Fibroblast of skin of back (primary cell): ENCODE data around the gene ROBO2. TPM values are rescaled to one million over a fixed set of nuclear protein-coding genes. Genes with fewer than 3 reads are reported as not detected.

Experiments used
- DNase-seq: peaks from one replicate; pipeline ENCODE4 v3.0.0-alpha.2; 2013
- polyA plus RNA-seq, 2 experiments: library from polyadenylated mRNA; unstranded; fragments of 120-200 nt; gene quantifications; one replicate each; pipeline ENCODE4 v1.2.1, GENCODE V29; 2013; ENCODE audit not compliant: insufficient read length in 2 of 2

ROBO2 gene, protein sequence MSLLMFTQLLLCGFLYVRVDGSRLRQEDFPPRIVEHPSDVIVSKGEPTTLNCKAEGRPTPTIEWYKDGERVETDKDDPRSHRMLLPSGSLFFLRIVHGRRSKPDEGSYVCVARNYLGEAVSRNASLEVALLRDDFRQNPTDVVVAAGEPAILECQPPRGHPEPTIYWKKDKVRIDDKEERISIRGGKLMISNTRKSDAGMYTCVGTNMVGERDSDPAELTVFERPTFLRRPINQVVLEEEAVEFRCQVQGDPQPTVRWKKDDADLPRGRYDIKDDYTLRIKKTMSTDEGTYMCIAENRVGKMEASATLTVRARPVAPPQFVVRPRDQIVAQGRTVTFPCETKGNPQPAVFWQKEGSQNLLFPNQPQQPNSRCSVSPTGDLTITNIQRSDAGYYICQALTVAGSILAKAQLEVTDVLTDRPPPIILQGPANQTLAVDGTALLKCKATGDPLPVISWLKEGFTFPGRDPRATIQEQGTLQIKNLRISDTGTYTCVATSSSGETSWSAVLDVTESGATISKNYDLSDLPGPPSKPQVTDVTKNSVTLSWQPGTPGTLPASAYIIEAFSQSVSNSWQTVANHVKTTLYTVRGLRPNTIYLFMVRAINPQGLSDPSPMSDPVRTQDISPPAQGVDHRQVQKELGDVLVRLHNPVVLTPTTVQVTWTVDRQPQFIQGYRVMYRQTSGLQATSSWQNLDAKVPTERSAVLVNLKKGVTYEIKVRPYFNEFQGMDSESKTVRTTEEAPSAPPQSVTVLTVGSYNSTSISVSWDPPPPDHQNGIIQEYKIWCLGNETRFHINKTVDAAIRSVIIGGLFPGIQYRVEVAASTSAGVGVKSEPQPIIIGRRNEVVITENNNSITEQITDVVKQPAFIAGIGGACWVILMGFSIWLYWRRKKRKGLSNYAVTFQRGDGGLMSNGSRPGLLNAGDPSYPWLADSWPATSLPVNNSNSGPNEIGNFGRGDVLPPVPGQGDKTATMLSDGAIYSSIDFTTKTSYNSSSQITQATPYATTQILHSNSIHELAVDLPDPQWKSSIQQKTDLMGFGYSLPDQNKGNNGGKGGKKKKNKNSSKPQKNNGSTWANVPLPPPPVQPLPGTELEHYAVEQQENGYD (N-terminal part only)
- 2.9 TPM for polyA plus RNA-seq (2013, experiment 1 of 2; ENCODE audit: insufficient read length)
- 2.3 TPM for polyA plus RNA-seq (2013, experiment 2 of 2; ENCODE audit: insufficient read length)

DNA sequence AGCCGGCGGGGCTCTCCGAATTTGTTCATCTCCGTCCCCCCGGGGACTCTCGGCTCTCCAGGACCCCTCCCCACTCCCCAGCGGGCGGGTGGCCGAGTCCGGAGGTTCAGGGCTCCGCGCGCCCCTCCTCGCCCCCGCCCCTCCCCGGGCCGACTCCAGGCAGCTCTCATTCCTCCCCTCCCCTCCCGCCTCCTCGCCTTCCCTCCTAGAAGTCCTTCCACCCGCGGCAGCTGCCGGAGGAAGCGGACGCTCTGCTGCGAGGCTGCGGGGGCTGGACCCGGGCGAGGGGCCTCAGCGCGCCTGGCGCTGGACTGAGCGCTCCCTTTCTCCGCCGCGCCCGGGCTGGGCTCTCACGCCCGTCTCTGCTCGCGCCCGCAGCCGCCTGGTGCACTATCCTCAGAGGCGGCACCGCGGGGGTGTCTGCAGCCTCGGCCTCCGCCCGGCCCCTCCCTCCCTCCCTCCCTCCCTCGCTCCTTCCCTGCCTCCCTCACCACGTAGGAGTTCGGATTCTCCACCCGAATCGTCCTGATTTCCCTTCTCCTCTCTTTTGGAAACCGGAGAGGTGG, at the start of gene ROBO2:
Gene ROBO2, plus strand, starts transcription at position 494 of the 566 bp plus-strand sequence. CDS start 687 bp downstream, outside the sequence.
- DNase-seq: peak; percentile 66

DNA sequence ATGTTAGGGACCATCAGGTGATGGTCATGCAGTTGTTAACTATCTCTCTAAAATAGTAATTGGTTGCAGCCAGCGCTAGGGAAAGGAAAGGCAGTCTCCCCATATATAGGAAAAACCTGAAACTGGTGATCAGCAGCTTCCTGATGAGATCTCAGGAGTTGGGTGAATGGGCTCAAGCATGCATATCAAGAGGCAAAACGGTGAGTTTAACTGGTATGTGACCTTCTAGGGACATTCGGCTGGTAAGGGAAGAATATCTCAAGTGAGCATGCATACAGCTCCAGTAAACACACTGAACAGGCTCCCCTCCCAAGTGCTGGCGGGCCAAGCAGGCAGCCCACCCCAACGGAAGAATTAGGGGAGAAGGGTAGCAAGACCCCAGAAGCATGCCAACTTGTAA, 49.3 kb upstream of the ROBO2 start:
- no peak for DNase-seq

DNA sequence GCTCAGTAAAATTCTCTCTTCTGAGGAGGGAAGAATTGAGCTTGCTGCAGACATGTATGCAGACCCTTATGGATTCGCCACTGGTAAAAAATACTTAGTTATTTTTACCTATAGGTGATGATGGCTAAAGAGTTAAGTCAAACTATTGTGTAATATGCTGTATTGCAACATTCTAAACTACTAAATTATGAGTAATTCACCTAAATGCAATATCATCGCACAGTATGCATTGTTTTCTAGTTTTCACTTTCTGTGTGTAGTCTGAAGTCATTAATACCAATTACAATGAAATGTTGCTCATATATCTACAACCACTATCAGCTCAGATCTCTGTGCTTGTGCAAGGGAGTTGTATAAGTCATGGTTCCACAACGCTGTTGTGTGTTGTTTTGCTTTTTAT, 48.7 kb upstream of the ROBO2 start:
- no peak for DNase-seq

DNA sequence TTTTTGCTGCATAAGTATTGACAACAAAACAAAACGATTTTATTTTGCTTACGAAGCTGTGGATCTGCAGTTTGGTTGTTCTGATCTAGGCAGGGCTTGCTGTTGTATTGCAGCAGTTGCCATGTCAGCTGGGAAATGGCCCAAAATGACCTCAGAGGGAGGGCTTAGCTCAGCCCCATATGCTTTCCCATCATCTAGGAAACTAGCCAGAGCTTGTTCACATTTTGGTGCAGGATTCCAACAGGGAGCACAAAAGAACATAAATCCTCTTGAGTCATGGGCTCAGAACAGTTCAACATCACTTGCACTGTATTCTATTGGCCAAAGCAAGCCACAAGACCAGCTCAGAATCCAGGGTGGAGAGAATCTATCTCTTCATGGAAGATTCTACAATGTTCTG, 42.2 kb upstream of the ROBO2 start:
- DNase-seq: peak; percentile 2

DNA sequence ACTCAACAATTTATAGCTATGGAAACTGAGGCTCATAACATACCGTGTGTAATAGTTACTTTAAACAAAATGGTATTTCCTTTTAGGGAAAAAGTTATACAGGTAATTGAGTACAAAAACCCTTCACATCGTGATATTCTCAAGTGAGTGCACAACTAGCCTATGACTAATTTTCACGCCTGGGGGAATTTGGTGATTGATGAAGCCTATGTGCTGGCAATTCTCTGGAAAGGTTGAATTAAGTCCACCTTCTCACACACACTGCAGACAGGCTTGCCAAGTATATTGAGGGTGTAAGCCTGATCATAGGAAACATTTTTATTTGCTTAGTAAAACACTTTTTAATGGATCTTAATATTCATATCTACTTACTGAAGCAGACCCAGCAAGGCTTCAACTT, 41.3 kb upstream of the ROBO2 start:
- no peak for DNase-seq

DNA sequence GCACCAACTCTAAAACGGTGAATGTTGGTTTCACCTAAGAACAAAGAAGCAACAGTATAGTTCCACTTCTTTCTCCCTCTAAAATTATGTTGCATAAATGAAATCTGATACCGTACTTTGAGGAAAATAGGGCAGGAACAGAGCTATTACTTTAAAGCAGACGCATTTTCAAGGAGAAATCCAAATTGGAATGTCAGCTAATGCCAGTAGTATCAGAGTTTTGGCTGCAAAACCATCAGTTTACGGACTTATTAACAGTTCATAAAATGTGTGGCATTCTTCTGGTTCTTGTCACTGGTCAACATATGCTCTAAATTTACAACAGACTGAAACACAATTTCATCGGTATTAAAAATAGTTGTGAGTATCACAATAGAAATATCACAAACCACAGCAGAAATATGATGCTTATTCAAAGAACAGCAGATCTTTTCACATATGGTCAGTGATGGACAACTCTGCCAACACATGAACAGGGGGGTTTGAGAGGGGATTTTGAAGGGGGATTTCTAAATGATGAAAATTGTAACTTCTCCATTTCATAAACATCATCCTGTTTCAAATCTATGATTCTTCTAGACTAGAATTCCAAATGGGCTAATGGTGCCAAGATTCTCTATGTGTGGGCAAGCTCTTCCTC, 38.7 kb upstream of the ROBO2 start:
- no peak for DNase-seq

DNA sequence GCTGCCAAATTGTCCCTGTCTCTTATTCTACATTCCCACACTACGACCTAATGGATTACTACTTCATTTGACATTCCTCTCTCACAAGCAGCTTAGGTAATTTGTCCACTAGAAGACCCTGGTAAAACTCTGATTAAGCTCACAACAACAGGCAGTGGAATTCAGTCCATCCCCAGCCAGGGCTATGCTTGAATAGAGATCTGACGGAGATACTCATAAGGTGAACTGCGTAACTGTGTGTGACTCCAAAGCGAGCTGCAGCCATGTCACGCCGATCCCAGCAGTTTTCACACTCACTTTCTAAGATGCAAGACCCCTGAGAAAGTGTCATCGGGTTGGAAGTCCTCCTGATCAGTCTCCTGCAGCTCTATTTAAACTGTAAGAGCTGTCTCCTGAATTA, 25.7 kb upstream of the ROBO2 start:
- peak; percentile 1 for DNase-seq

DNA sequence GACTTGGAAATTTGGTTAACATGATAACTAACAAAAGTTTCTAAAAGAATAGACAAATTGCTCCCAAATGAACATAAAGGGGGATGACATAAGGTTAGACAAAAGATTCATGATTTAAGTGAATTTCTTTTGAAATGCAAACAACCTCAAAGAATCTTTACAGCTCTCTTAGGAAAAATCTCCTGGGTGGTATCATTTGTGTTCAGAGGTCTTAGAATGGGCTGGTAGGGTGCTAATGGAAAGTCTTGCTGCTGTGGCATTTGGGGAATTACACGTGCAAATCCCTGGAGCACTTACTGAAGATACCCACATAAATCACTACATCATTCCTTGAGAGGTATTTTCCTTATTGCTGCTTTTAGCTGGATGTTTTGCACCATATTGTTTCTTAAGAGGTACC, 14.4 kb upstream of the ROBO2 start:
- DNase-seq: no peak

DNA sequence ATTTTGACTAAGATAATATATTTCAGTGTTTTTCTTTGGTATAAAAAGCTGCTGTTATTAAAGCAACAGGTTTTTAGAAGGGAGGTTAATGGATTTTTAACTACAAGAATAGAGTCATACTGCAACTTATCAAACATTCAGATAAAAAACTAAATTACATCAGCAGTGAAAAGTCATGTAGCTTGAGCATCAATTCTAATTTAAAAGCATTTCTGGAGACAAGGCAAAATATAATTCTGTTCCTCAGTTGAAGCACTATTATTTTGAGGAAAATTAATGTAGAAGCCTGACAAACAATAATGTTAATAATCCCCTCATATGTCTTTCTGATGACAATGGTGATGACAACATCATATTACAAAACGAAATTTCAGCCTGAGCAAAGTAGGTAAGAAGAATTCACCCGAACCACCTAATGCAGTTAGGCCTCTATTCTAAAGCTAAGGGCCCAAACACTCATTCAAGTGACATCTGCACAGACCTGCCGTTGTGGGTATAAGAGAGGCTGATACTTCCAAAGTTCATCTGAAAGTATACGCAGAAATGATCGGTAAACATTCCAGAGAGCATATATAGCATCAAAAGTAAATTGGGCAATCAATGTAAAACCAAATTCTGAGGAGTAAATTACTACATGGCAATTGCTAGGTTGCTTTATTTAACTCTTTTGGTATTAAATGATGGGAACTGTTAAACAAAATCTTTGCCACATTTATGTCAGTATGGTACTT, 12.8 kb upstream of the ROBO2 start:
- no peak for DNase-seq

DNA sequence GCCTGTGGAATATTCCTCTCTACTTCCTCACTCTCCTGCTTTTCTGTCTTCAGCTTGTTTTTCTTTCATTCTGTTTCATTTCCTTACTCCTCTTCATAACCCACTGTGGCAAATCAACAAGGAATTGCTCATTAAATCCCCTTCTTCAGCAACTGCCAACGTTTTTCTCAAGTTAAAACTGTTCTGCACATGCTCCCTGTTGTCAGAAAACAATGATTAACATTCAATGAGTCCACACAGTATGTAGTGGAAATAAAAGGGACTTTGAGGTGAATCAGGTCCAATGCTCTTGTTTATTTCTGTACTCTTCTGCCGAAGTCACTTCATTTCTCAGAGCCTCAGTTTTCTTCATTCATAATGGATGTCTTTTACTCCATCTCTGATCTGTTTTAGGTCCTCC, 11.9 kb upstream of the ROBO2 start:
- no peak for DNase-seq

DNA sequence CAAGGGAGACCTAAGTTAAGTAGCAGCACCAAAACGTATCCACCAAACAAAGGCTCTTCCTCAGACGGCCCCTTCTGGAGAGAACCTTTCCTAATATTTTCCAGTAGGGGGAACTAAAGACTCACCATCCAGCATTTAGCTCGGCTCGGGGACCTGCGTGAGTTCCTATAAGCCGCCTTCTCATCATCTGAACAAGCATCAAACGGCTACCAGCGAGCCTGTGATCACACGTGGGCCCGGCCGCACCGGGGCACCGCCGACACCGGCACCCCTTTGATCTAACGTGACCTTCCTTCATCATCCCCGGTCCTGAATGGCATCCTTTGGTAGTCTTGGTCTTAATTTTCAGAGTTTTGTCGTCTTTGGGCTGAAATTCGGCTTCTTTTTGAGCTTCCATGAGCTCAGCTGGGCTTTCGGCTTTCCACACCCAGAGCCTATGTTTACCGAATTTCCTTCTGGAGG, 1.4 kb upstream of the ROBO2 start:
- DNase-seq: peak; percentile 88

DNA sequence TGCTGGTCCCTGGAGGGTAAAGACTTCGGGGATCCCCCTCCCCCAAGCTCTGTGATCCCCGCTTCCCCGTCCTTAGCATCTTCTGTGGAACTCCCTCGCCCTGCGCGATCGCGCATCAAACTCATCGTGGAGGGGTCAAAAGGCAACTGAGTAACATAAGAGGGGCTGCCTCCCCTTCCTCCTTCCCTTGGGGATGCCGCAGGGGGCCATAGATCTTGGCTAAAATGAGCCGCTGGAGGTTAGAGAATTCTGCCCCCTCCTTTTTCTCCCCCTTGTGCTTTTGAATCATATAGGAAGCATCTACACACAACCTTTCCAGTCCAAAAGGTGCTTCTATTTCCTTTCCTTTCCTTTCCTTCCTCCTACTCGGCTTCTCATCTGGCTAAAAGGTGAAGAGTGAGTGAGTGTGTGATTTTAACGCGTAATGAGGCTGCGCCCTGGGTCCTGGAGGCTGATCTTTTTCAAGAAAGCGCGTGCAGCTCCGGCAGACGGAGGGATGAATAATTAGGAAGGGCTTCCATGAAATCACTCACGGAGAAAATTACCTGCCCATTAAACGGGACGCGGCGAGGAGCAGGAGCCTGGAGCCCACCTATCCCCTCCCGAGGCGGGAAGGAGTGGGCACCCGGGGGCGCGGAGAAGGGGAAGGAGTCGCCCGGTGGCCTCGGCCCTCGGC, 831 bp upstream of the ROBO2 start:
- peak; percentile 27 for DNase-seq

DNA sequence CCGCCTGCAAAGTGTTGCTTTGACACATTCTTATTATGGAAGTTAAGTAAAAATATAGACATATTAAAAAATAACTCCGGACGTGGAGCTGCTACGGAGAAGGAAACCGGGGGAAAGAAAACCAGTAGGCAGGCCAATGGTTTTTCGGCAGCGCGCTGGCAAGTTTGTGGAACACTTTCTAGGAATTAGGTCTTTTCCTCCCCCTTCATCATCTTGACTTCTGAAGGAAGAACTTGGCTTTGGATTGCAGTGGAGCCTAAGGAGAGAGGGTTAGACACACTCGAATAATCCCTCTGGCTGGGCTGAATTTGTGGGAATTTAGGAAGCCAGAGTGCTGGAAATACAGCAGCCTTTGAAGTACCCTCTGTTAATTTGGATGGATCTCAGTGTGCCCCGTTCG, 317 bp downstream of the ROBO2 start:
- no peak for DNase-seq

DNA sequence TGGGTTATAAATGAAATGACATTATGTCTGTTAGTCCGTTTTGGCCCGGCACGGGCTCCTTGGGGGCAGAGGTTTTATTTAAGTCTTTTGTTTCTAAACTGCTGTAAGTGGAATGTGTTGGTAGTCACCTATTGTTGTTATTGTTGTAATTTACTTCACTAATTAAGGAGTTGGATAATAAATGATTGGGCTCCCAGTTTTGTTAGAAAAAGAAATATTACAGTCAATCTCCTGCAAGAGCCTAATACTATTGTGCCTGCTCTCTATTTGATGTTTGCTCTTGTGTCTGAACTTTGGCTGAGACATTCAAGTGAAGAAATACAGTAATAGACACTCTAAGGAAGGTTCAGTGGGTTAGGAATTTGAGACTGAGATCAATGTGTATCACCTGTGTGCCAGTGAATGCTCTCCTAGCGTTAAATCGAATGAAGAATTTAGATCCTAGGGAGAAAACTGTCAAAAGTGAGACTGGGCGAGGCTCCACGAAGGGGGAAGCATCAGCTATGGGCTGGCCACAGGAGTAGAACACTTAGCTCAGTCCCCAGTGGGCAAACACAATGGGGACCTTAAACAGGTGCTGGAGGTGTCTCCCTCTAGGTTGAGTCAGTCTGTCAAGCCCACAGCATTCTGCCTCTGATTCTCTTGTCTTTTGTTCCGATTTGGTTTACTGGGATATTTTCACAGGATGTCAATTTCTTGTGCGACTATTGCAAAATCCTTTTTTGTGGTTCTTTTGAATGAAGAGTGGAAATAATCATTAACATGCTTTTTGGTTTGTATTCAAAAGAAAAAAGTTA, 1.2 kb downstream of the ROBO2 start:
- no peak for DNase-seq

DNA sequence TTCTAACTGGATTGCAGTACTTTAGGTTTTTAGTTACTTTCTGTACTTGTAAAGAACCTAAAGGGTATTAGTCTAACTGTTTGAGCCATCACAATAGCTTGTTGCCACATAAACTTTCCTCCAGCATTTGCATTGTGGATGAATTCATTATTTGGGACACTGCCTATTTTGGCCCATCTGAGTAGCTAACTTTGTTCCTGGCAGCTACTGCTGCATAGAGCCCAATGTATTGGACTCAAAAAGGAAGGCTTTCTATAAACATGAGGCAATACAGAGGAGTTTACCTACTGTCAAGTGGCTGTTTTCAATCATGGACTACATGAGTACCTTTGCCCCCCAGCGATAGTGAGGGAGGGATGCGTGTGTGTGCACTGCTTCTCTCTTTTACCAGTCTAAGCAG, 1.9 kb downstream of the ROBO2 start:
- DNase-seq: no peak

DNA sequence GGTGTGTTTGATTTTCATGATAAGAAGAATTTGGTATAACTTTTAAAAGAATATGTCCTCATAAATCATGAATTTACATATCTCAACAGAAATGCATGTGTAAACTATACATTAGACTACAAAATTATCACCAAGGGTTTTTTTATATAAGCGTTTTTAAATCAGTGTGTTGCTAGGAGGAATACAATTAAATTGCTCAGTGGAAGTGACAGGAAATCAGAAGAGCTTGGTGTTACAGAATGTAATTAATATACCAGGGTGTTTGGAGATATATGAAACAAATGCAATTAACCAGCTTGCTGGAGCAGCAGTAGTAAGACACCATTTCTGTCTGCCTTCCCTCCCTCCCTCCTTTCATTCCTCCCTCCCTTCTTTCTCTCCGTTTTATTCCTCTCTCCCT, 2.4 kb downstream of the ROBO2 start:
- DNase-seq: no peak

DNA sequence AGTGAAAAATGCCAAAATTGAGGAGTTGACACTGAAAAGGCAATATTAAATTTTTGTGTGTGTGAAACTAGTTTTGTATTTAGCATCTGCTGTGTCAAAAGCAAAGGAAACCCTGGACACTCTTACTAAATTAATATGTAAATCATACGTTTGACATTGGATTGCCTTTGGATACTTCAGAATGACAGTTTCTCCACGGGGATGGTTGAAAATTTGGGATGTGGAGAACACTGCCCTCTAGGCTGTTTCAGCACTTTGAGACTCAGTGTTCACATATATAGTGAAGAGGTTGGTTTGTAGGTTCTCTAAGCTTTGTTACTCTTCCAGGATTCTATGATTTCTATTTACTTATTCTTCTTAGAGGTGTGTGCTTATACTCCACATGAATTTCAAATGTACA, 3.0 kb downstream of the ROBO2 start:
- DNase-seq: no peak

DNA sequence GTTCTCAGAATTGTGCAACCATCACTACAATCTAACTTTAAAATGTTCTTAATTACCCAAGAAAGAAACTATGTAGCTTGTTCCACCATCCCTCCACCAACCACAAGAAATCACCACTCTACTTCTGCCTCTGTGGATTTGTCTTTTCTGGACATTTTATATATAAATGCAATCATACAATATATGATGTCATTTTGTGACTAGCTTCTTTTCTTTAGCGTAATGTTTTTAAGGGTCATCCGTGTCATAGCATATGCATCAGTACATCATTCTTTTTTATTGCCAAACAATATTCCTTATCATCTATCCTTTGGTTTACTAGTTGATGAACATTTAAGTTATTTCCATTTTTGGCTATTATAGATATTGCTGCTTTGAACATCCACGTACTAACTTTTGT, 5.8 kb downstream of the ROBO2 start:
- DNase-seq: no peak

DNA sequence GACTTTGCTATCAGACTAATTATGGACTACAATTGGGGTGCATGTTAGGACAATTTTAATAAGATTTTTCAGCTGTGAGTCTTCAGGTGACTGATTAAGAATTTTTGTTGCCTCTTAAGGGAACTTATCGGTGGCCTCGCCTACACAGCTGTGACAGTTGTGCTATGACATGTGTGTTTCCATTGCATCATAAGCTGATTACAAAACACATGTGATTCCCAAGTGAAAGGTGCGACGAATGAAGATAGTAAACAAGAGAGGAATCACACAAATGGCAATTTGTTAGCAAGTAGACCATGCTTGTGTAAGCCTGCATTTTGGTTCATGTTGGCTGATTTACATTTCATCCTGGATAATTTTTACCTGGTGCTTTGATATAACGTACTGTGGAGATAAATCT, 8.3 kb downstream of the ROBO2 start:
- DNase-seq: no peak

DNA sequence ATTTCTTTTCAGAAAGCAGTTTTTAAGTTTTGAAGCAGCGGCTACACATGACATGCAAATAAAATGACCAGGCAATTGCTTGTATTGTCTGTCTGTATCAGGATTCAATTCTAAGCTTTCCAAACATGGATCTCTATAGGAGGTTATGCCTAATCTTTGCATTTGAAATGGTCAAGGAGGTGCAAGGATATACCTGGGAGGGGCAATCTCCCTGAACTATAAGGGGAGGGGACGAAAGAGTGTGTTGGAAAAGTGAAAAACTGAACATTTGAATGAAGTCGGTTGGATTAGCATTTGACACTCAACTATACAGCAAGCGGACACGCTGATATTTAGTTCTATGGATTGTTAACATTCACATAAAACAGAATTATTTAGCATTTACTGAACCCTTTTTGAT, 11.7 kb downstream of the ROBO2 start:
- DNase-seq: no peak
